Left lung (tissue), 10 donors: ENCODE measurements around the gene CRNKL1. TPM values are rescaled to one million over a fixed set of nuclear protein-coding genes. Genes with fewer than 3 reads are reported as not detected.
"Not testable (repeated sequence)": the region's sequence is repeated elsewhere in the genome, so short reads cannot be mapped to it uniquely, and the experiment has no call there.

Source experiments
- ATAC-seq: fragments of 200-7000 bp; cut with Tn5 transposase; one replicate; pipeline ENCODE4 v1.9.1; 2020; ENCODE audit warnings: moderate library complexity
- DNase-seq, 4 donors: peaks; one replicate each; pipeline ENCODE4 v3.0.0-alpha.2; 2013 to 2020
- H3K27ac ChIP-seq, 2 donors: fragments of 200-600 bp; sonication (generic) in 1 of 2; one replicate each; pipeline versions ENCODE4 v1.5.0 to v1.8.0; 2020 to 2021
- H3K27me3 ChIP-seq, 2 donors: fragments of 200-600 bp; sonication (generic) in 1 of 2; one replicate each; pipeline versions ENCODE4 v1.5.0 to v1.8.0; 2020 to 2021
- H3K36me3 ChIP-seq, 2 donors: fragments of 200-600 bp; sonication (generic) in 1 of 2; one replicate each; pipeline versions ENCODE4 v1.5.0 to v1.8.0; 2020 to 2021
- H3K4me1 ChIP-seq, 2 donors: fragments of 200-600 bp; one replicate each; pipeline ENCODE4 v1.8.0; 2021
- H3K4me3 ChIP-seq, 2 donors: fragments of 200-600 bp; sonication (generic) in 1 of 2; one replicate each; pipeline versions ENCODE4 v1.5.0 to v1.8.0; 2020 to 2021; ENCODE audit warnings: mild to moderate bottlenecking in 1 of 2
- H3K9me3 ChIP-seq, 2 donors: fragments of 200-600 bp; sonication (generic) in 1 of 2; one replicate each; pipeline versions ENCODE4 v1.5.0 to v1.8.0; 2020 to 2021
- intact Hi-C, 2 donors: fragments of 100-400 bp; cut with DNase I; formaldehyde crosslinking; loops; one replicate each; pipeline versions ENCODE4 v1.11.2 to v1.14.2; 2022
- polyA plus RNA-seq, 6 donors: library from polyadenylated mRNA; unstranded; fragments of 120-200 nt; gene quantifications; one replicate each; pipeline ENCODE4 v1.2.1, GENCODE V29; 2013; ENCODE audit not compliant: insufficient read length in 6 of 6
- total RNA-seq, 2 donors: library from RNA; stranded (reverse); fragmentation: NEBNext Ultra II Directional; extraction: Animal tissue kit (Norgen Biotek cat#: 25700); gene quantifications; one replicate each; pipeline ENCODE4 v1.2.1, GENCODE V29; 2021
- TF ChIP-seq, protein P1 (sequence below), 2 donors: fragments of 200-600 bp; sonication (generic) in 1 of 2; IDR thresholded peaks; one replicate each; pipeline versions ENCODE4 v1.5.0 to v1.8.0; 2021; ENCODE audit warnings: antibody characterized with exemption in 2 of 2
- donor health status: DM: no; HTN: yes; CAD: no.
- donor health status: DM: no; HTN: no; CAD: no.

CRNKL1 gene
- total and polyA plus RNA-seq, 8 donors: 17.9 to 48.3 (median 40.2) TPM

DNA sequence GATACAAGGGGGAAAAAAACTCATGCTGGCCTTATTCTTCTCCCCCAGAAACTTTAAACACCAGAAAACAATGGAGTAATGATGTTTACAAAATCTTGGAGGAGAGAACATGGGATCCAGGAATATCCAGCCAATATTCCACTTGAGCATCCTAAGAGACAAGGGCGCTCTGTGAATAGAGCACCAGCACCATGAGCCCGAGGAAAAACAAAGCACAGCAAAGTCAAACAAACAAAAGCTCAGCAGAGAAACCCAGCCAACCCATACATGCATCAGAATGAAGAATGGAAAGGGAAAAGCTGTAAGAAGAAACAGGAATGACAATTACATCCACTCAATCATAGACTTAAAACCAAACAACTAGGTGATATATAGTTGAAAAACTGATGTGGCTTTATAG is 39.7 kb downstream of the CRNKL1 start:
- DNase-seq: no peak
- H3K27me3 ChIP-seq: no peaks in the 10 kb centered on the region
- H3K36me3 ChIP-seq: no peaks in the 10 kb centered on the region
- intact Hi-C loops: no loop called here
- H3K4me1 ChIP-seq: peaks cover 9 to 42% of the 10 kb centered on the region in 2 donors
- no peak overlapping the region for H3K4me3 ChIP-seq
- no peak for ATAC-seq
- H3K27ac ChIP-seq: no peak overlapping the region
- TF ChIP-seq, protein P1, sequence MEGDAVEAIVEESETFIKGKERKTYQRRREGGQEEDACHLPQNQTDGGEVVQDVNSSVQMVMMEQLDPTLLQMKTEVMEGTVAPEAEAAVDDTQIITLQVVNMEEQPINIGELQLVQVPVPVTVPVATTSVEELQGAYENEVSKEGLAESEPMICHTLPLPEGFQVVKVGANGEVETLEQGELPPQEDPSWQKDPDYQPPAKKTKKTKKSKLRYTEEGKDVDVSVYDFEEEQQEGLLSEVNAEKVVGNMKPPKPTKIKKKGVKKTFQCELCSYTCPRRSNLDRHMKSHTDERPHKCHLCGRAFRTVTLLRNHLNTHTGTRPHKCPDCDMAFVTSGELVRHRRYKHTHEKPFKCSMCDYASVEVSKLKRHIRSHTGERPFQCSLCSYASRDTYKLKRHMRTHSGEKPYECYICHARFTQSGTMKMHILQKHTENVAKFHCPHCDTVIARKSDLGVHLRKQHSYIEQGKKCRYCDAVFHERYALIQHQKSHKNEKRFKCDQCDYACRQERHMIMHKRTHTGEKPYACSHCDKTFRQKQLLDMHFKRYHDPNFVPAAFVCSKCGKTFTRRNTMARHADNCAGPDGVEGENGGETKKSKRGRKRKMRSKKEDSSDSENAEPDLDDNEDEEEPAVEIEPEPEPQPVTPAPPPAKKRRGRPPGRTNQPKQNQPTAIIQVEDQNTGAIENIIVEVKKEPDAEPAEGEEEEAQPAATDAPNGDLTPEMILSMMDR (IDR thresholded peaks at IDR 0.05): no peak
- H3K9me3 ChIP-seq: no peaks in the 10 kb centered on the region

DNA sequence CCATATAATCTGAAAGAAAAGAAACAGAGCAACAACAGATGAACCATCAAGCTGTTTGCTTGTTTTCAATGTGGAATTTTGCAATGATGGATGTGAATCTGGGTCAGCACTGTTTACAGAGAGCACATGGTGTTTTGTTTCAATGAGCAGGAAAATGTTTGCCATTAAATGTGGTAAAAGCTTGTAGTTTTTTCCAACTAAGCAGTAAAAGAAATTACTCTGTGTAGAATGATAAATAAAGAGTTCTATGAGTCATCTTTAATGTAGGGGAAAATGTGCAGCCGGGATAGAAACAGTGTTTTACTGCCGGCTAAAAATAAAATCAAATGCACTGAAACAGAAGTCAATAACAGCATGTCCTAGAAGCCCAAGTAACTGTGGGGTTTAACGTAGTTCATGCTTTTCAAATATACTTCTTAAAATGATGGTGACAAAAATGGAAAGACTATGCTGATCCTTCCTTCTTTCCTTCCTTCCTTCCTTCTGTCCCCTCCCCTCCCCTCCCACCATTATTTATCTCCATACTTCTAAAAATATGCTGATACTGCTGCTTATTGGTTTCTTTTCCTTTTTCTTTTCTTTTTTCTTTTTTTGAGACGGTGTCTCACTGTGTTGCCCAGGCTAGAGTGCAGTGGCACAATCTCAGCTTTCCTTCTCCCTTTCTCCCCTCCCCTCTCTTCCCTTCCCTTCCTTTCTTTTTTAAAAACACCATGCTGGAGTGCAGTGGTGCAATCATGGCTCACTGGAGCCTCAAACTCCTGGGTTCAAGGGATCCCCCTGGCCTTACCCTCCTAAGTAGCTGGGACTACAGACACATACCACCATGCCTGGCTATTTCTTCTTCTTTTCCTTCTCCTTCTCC is 41.4 kb downstream of the CRNKL1 start:
- Histone ChIP-seq H3K36me3 (no peaks in the 10 kb centered on the region), H3K4me3 (no peak overlapping the region), H3K9me3 (no peaks in the 10 kb centered on the region), H3K4me1 (peaks cover 9 to 34% of the 10 kb centered on the region in 2 donors), H3K27me3 (no peaks in the 10 kb centered on the region), H3K27ac (peak overlapping the region; percentile 42 to 57)
- peak; percentile 27 for ATAC-seq
- intact Hi-C loops: no loop called here
- TF ChIP-seq, protein P1 (IDR thresholded peaks at IDR 0.05): no peak
- peak in 2 of 4 donors; percentile 77 to 78 for DNase-seq

DNA sequence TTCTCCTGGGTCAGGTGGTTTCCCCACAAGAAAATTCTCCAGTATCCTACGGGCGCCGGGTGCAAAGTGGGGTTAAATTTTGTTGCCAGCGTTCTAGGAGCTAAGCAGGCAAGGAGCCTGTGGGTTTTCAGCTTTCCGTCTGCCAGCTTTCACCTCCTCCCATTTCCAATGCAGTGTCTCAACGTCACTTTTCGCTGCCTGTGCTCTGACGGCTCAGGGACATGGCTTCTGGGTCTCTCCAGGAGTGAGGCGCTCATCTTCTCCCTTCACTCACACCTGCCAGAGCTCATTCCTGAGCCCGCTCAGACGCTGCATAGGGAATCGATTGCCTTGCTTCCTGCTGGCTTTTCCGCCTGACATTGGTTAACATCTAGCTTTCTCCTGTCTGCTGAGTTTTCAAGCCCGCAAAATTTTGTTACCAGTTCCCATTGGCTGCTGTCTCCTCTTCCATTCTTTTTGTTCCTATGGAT is 42.4 kb downstream of the CRNKL1 start:
- DNase-seq (no peak), ATAC-seq (no peak)
- TF ChIP-seq, protein P1 (IDR thresholded peaks at IDR 0.05): no peak
- no peak overlapping the region for H3K4me3 ChIP-seq
- H3K9me3 ChIP-seq: no peaks in the 10 kb centered on the region
- peak overlapping the region in 1 of 2 donors; percentile 42 for H3K27ac ChIP-seq
- H3K36me3 ChIP-seq: no peaks in the 10 kb centered on the region
- intact Hi-C loops: loop anchor here in 1 of 2 donors (10.0 kb wide), 1 partner anchor 315 kb away; no protein-coding TSS in a partner anchor
- H3K4me1 ChIP-seq: peaks cover 9 to 37% of the 10 kb centered on the region in 2 donors
- H3K27me3 ChIP-seq: no peaks in the 10 kb centered on the region

DNA sequence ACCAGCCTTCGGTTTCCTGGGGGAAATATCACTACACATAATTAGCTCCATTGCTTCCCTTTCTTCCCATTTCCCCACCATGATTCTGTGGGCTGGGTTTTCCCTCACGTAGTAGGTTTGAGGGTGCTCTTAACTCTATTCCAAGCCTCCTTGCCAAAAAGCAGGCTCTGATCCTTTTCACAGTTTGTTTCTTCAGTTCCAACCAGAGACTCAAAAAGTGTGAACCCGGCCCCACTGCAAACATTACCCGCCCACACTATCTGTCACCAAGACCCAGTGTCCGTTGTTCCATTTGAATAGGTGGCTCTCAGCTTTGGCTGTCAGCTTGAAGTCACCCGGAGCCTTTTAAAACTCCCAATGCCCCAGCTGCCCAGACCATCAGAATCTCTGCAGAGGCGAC is 46.9 kb downstream of the CRNKL1 start:
- Histone ChIP-seq H3K4me3 (no peak overlapping the region), H3K9me3 (no peaks in the 10 kb centered on the region), H3K36me3 (peaks cover 0 to 23% of the 10 kb centered on the region in 2 donors), H3K27ac (no peak overlapping the region), H3K4me1 (peaks cover 16 to 52% of the 10 kb centered on the region in 2 donors), H3K27me3 (no peaks in the 10 kb centered on the region)
- ATAC-seq (no peak), DNase-seq (no peak)
- intact Hi-C loops: loop anchor here in 1 of 2 donors (10.0 kb wide), 1 partner anchor 311 kb away; no protein-coding TSS in a partner anchor
- TF ChIP-seq, protein P1 (IDR thresholded peaks at IDR 0.05): no peak

DNA sequence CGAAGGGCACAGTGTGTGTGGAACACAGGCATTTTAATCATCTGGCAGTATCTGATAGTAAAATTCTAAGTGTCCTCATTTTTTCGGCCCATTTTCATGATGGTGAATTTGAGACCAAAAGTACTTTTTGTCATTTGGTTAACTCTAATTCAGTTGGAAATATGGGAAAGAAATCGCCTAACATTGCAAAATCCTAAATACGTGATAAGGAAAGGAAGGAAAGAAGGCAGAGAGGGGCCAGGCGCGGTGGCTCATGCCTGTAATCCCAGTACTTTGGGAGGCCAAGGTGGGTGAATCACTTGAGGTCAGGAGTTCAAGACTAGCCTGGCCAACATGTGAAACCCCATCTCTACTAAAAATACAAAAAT is 48.3 kb downstream of the CRNKL1 start:
- Histone ChIP-seq H3K36me3 (peaks cover 0 to 37% of the 10 kb centered on the region in 2 donors), H3K27ac (peak overlapping the region; percentile 37 to 75), H3K4me1 (peaks cover 16 to 60% of the 10 kb centered on the region in 2 donors), H3K4me3 (peak overlapping the region in 1 of 2 donors; percentile 5)
- not testable (repeated sequence) for DNase-seq, H3K9me3 ChIP-seq, H3K27me3 ChIP-seq, ATAC-seq
- intact Hi-C loops: loop anchor here in 1 of 2 donors (10.0 kb wide), 1 partner anchor 309 kb away; no protein-coding TSS in a partner anchor
